Frontal cortex (tissue), 4 donors: ENCODE results near the gene PPP1R27. TPM values are rescaled to one million over a fixed set of nuclear protein-coding genes. Genes with fewer than 3 reads are reported as not detected.

ENCODE experiments used
- DNase-seq, 2 donors: peaks; one replicate each; pipeline ENCODE4 v3.0.0; 2012; ENCODE audit warnings: low spot score in 2 of 2
- FAIRE-seq: peaks from 2 replicates; lab custom pipeline; 2012; peaks lifted over from hg19 to GRCh38; lab: Jason Lieb, UNC
- total RNA-seq: library from RNA; depleted of rRNA; stranded (reverse); fragments of >200 nt; gene quantifications from one replicate; pipeline ENCODE4 v1.2.3, GENCODE V29; 2014
- donor health status: control.
- donor health status: control.
- donor health status: control.

The PPP1R27 gene
- total RNA-seq, 1 donor from 2014 or later, result not detected

GRCh38 chr17:81825841-81826466, 8.9 kb downstream of the PPP1R27 start:
- no peak for DNase-seq
- FAIRE-seq, result no peak

DNA sequence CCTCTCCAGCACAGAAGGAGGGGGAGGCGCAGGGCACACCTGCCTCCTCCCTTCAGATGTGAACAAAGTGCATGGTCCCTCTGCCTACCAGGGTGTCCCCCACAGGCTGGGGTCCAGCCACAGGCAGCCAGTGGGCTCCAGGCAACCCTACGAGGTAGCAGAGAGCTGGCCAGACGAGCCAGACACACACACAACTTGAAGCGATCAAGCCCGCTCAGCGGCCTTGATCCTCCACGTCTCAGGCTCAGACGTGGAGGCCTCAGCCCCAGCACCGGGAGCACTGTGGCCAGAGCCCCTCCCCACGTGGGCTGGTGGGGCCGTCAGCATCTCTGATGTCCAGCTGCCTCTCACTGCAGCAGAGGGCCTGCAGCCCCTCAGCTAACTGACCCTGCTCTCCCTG, 10.3 kb downstream of the PPP1R27 start:
- FAIRE-seq, result no peak
- no peak for DNase-seq

DNA sequence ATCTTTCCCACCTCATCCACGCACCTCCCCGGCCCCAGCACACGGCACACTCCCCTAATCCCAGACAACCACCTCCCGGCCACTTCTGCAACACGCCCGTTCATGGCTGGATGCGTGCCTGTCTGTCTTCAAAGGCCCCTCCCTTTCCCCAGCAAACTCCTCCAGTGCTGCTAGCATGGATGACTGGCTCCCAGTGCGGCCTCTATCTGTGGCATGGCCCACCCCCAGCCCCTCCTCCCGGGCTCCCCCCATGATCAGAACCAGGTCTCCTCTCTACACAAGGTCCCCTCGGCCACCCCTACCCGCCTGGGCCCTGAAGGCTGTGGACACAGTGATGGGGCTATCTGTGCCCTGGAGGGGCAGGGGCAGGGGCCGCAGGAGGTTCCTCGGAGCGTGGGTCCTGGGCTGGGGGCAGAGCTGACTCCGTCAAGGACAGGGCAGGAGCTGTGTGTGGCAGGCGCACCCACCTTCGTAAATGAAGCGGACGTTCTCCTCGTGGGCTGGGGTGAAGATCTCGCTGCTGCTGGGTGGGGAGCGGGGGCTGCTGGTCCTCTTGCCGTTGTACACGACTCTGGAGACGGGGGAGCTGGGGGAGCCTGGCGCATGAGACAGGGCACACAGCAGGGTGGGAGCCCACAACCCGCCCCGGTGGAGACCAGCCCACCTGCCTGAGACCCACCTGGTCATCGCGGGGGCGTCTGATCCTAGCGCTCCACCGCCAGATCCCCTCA, 10.9 kb downstream of the PPP1R27 start:
- FAIRE-seq (no peak), DNase-seq (no peak)

DNA sequence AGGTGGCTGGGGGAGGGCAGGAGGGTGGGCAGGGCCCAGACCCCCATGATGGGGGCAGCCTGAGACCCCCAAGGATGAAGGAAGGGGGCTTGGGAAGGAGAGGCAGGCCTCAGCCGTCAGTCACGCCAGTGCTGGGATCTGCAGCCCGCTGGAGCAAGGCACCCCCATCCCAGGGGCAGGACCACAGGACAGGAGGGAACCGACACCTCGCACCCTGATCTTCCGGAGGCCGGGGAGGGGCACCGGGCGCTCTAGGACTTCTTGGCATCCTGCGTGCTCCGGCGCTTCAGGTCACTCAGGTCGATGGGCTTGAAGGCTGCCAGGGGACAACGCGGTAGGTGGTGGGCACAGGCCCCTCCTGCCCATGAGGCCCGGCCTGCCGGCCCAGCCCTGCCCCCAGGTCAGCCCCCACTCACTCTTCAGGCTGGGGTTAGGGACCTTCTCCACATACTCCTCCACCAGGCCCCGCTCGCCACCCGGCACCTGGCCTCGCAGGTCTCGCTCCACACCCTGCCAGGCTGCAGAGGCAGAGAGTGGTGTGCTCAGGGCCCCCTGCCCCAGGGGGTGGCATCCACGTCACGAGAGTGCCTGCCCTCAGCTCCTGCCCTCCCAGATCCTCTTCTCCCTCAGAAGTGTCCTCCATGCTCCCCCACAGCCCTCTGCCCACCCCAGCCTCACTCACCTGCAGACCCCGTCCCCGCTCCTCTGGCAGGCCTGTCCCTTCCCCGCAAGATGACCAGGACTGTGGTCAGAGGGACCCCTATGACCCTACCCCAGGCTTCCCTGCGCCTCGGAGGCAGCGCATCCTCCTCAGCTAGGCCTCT, 11.6 kb downstream of the PPP1R27 start:
- DNase-seq (no peak), FAIRE-seq (no peak)

DNA sequence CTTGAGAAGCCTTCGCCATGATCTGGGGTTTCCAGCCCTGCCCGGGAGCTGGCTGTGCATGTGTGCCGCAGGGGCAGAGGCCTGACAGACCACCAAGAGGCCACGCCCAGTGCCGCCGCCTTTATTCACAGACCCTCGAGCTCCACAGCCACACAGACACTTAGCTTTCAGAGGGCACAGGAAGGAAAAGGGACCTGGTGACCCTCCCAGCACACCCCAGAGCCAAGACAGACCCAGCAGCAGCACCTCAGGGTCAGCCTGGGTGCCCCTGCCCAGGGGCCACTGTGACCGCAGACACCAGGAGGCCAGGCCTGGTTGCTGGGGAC, 12.6 kb downstream of the PPP1R27 start:
- DNase-seq, result no peak
- FAIRE-seq, result no peak

DNA sequence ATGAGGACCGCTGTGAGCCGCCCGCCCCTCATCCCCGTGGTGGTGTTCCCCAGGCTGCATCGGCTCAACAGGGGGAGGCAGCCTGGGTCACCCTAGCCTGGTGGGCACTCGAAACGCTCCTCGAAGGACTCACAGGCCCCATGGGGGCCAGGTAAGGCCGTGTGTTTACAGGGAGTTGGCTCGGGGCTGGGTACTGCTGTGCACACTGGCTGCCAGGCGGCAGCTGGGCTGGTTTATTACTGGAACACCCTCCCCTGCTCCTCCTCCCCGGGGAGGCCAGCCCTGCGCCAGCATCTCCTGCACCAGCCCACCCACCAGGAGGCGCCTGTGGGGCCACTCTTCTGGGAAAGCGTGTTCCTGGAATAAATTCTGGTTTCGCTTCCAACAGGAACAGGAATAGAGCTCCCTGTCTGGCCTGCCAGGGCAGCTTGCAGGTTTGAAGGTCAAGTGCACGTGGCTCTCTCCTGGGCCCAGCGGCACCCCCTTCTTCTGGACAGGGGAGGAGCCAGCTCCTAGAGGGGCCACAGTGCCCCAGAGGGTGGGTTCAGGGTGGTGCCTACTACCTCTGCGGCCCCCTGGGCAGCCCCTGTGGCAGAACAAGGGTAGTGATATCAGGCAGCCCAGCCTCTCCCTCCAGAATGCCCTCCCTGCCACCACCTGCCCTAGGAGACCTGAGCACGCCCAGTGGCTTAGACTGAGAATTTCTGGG, 13.1 kb downstream of the PPP1R27 start:
- DNase-seq (peak in 1 of 2 donors; percentile 77), FAIRE-seq (no peak)

DNA sequence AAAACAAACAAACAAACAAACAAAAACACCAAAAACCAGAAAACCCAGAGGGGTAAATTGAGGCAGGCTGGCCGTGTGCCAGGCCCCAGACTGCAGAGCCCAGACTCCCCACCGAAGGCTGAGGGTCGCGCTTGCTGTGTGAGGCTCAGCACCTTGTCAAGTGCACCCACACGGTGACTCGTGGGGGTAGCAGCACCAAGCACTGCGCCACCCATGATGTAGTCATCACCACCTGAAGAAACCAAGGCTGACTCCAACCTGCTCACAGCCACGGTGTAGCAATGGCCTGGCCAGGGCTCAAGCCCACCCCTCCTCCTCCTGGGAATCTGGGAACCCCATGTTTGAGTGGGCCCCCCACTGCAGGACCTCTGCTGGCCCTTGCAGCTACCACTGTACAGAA, 13.7 kb downstream of the PPP1R27 start:
- DNase-seq (no peak), FAIRE-seq (no peak)

GRCh38 chr17:81819708-81820107, 15.1 kb downstream of the PPP1R27 start:
- DNase-seq, result no peak
- no peak for FAIRE-seq

- DNase-seq (no peak), FAIRE-seq (no peak)
Observed at GRCh38 chr17:81817758-81818147, 17.1 kb downstream of the PPP1R27 start.

- FAIRE-seq (no peak), DNase-seq (no peak)
Observed at GRCh38 chr17:81815646-81815986, 19.2 kb downstream of the PPP1R27 start.

GRCh38 chr17:81814748-81815645, 19.9 kb downstream of the PPP1R27 start:
- no peak for DNase-seq
- FAIRE-seq, result no peak

- FAIRE-seq (no peak), DNase-seq (no peak)
Observed at GRCh38 chr17:81813861-81814683, 20.8 kb downstream of the PPP1R27 start.

DNA sequence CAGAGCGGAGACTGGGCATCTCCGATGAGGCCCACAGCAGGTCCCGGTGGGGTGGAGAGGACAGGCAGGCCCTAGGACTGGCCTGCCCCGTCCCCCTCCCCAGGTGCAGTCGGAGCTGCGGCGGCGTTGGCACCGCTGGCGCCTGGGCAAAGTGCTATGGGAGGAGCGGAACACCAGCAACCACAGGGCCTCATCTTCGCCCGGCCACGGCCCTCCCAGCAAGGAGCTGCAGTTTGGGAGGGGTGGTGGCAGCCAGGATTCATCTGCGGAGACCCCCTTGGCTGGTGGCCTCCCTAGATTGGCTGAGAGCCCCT, 21.5 kb downstream of the PPP1R27 start:
- FAIRE-seq (no peak), DNase-seq (no peak)

DNA sequence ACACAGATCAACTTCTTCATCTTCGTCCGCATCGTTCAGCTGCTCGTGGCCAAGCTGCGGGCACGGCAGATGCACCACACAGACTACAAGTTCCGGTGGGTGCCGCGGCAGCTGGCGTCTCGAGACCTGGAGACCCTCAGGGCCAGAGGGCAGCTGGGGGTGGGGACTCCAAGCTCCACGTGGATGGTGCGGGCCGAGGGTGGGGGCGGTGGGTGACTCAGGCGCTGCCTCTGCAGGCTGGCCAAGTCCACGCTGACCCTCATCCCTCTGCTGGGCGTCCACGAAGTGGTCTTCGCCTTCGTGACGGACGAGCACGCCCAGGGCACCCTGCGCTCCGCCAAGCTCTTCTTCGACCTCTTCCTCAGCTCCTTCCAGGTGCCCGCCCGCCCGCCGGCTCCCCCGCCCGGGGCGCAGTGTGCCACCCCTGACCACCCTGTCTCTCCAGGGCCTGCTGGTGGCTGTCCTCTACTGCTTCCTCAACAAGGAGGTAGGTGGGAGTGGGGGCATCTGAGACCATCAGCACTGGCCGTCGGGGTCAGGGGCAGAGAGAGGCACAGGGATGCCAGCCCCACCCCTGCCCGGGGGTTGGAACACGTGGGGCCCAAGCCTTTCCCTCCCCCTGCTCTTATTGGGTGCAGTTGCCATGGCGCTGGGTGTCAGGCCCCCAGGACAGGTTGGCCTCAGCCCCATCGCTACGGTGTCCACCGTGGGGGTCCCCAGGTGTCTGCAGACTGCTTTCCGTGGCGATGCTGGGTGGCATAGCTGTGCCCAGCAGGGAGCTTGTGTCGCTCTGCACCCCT, 22.1 kb downstream of the PPP1R27 start:
- no peak for DNase-seq
- FAIRE-seq, result no peak

- DNase-seq, result no peak
- no peak for FAIRE-seq
Observed at GRCh38 chr17:81811705-81812570, 22.9 kb downstream of the PPP1R27 start.

DNA sequence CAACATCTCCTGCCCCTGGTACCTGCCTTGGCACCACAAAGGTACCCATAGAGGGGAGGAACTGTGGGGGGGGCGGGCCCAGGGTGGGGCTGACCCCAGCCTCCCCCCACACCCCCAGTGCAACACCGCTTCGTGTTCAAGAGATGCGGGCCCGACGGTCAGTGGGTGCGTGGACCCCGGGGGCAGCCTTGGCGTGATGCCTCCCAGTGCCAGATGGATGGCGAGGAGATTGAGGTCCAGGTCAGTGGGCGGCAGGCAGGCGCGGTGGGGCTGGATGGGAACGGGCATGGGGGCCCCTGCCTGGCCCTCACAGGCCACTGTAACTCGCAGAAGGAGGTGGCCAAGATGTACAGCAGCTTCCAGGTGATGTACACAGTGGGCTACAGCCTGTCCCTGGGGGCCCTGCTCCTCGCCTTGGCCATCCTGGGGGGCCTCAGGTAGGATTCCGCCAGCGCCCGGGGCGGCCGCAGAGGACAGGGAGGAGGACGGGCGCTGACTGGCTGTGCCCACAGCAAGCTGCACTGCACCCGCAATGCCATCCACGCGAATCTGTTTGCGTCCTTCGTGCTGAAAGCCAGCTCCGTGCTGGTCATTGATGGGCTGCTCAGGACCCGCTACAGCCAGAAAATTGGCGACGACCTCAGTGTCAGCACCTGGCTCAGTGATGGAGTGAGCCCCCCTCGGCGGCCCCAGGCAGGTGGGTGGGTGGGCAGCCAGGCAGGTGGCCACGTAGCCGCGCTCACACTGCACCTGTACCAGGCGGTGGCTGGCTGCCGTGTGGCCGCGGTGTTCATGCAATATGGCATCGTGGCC, 23.8 kb downstream of the PPP1R27 start:
- FAIRE-seq, result no peak
- DNase-seq, result no peak
